Stimulated activated CD8-positive, alpha-beta memory T cell treated with anti-CD3 and anti-CD28 coated beads, Interleukin-15, amount 100 ng/mL, for 1 hour (primary cell): ENCODE data around the gene ZNF280A.
"Not testable (repeated sequence)": the region's sequence is repeated elsewhere in the genome, so short reads cannot be mapped to it uniquely, and the experiment has no call there.

Experiments
- DNase-seq: peaks from one replicate; pipeline ENCODE4 v3.0.0-alpha.2; 2020; ENCODE audit warnings: low read depth

ZNF280A gene

DNA sequence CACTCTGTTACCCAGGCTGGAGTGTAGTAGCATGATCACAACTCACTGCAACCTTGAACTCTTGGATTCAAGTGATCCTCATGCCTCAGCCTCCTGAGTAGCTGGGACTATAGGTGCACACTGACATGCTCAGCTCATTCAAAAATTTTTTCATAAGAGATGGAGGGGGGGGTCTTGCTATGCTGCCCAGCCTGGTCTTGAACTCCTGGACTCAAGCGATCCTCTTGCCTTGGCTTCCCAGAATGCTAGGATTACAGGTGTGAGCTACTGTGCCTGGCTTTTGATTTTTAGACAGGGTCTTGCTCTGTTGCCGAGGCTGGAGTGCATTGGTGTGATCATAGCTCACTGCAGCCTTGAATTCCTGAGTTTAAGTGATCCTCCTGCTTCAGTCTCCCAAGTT lies 25.0 kb upstream of the ZNF280A start:
- no peak for DNase-seq

DNA sequence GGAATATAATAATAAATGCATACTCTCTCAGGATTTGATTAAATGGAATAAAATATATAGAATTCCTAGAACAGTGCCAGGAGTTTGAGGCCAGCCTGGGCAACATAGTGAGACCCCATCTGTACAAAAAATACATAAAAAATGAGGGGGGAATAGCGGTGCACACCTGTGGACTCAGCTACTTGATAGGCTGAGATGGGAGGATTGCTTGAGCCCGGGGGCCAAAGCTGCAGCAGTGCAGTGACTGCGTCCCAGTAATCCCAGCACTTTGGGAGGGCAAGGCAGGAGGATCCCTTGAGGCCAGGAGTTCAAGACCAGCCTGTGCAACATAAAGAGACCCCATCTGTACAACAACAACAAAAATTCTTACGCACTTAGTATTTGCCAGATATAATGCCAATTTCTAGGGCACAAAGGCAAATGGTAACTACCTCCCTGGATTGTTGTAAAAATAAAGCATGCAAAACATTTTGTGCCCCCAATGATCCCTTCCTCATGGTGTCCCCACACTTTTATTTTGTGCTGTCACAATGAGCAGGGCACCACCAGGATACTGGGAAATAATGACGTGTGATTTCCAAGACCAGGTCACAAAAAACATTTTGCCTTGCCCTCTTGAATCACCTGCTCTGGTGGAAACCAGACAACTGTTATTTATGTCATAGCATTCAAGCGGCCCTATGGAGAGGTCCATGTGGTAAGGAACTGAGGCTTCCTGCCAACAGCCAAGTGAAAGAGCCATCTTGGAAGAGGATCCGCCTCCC lies 18.3 kb upstream of the ZNF280A start:
- DNase-seq, result no peak

GRCh38 chr22:22536916-22537315 lies 16.8 kb upstream of the ZNF280A start:
- DNase-seq, result no peak

GRCh38 chr22:22536515-22536914 lies 16.4 kb upstream of the ZNF280A start:
- no peak for DNase-seq

DNA sequence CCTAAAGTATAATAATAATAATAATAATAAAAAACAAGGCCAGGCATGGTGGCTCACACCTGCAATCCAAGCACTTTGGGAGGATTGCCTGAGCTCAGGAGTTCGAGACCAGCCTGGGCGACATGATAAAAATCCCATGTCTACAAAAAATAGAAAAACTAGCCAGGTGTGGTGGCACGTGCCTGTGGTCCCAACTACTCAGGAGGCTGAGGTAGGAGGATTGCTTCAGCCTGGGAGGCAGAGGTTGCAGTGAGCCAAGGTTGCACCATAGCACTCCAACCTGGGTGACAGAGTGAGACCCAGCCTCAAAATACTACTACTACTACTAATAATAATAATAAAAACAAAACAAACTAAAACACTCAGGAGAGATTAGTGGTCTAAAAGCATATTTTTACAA lies 15.6 kb upstream of the ZNF280A start:
- no peak for DNase-seq

- no peak for DNase-seq
Observed at GRCh38 chr22:22534604-22535415, 14.7 kb upstream of the ZNF280A start.

GRCh38 chr22:22533863-22534262 lies 13.8 kb upstream of the ZNF280A start:
- no peak for DNase-seq

DNA sequence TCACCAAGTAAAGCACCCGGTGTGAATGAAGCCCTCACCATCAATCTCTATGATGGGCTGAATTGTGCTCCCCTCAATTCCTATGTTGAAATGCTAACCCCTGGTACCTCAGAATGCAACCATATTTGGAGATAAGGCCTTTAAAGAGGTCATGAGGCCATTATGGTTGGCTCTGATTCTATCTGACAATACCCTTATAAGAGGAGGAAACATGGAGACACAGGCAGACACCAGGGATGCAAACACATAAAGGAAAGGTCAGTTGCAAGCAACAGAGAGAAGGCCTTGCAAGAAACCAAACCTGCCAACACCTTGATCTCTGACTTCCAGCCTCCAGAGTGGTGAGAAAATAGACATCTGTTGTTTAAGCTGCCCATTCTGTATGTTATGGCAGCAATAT lies 13.3 kb upstream of the ZNF280A start:
- no peak for DNase-seq

- not testable (repeated sequence) for DNase-seq
Observed at GRCh38 chr22:22532547-22533071, 12.5 kb upstream of the ZNF280A start.

GRCh38 chr22:22531770-22532546 lies 11.9 kb upstream of the ZNF280A start:
- no peak for DNase-seq

GRCh38 chr22:22528780-22529179 lies 8.7 kb upstream of the ZNF280A start:
- no peak for DNase-seq

GRCh38 chr22:22527312-22527711 lies 7.2 kb upstream of the ZNF280A start:
- no peak for DNase-seq

DNA sequence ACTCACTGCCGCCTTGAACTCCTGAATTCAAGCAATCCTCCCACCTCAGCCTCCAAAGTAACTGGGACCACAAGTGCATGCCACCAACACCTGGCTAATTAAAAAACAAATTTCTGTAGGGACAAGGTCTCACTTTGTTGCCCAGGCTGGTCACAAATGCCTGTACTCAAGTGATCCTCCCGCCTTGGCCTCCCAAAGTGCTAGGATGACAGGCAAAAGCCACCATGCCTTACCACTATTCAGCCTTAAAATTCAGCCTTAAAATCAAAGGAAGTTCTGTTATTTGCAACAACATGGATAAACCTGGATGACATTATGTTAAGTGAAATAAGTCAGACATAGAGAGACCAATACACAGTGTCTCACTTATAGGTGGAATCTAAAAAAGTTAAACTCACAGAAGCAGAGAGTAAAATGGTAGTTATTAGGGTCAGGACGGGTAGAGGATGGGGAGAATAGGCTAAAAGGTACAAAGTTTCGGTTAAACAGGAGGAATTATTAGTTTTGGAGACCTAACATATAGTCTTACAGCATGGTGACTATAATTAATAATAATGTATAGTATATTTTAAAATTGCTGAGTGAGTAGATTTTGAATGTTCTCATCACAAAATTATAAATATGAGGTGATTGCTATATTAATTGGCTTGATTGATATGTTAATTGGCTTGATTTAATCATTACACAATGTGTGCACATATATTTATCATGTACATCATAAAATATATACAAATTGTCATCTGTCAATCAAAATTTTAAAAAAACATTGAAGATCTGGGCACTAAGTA lies 6.2 kb upstream of the ZNF280A start:
- no peak for DNase-seq

- DNase-seq, result no peak
Observed at GRCh38 chr22:22523494-22523893, 3.4 kb upstream of the ZNF280A start.

GRCh38 chr22:22521631-22522030 lies 1.6 kb upstream of the ZNF280A start:
- no peak for DNase-seq

DNA sequence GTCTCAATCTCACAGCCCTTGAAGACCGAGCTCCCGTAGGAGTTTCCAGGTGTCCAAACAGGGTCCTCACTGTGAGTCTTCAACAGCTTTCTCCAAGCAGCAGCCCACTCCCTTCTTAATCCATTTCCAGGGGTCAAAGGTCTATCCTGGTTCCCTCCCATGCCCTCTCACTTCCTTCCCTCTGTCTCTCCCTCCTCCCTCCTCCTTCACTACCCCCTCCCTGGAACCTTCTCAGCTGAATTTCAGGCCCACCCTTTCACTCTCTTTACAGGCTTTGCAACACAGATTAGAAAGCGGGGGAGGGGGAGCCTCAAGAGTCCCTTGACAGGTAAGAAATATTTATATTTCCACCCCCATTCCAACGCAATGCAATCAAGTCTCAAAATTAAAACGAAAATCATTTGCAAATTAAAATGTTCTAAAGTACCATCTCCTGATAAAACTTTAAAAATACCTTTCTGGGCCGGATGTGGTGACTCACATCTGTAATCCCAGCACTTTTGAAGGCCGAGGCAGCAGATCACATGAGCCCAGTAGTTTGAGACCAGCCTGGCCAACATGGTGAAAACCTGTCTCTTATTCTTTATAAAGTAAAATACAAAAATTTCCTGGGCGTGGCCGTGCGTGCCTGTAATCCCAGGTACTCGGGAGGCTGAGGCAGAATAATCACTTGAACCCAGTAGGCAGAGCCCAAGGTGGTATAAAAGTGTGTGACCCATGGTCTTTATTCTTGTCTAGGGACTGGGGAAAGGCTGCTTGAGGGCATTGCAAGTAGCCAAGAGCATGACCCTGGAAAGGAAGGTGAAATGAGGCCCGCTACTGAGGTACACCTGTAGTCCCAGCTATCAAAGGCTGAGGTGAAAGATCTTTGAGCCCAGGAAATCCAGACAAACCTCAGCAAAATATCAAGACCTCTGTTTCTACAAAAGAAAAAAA lies 865 bp upstream of the ZNF280A start:
- no peak for DNase-seq

DNA sequence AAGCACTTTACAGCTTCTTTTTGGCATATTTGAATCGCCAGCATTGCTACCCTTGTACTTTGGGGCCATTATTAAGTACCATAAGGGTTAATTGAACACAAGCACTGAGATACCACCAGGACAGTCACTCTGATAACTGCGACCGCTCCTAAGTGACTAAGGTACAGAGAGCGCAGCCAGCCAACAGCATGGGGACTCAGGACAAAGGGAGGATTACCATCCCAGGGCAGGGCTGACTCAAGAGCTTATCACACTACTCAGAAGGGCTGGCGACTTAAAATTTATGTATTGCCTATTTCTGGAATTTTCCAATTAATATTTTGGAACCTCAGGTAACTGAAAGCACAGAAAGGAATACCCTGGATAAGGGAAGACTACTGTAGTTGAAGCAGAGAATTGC lies 479 bp downstream of the ZNF280A start:
- DNase-seq, result no peak

GRCh38 chr22:22516992-22517391 lies 3.1 kb downstream of the ZNF280A start:
- no peak for DNase-seq

DNA sequence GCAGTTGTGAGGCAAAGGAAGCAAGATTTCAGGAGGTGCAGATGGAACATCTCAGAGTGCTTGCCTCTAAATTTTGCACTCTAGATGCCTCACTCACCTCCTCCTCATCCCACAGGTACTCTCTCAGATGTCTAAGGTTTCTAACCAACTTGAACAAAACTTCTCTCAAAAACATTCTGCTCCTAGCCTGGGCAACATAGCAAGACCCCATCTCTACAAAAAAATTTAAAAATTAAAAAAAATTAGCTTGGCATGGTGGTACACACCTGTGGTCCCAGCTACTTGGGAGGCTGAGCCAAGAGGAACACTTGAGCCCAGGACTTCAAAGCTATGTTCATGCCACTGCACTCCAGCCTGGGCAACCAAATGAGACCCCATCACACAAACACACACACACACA lies 4.2 kb downstream of the ZNF280A start:
- no peak for DNase-seq

GRCh38 chr22:22514431-22514830 lies 5.6 kb downstream of the ZNF280A start:
- not testable (repeated sequence) for DNase-seq
